Trophoblast cell (in vitro differentiated cells and primary cell): ENCODE results near the gene HPGDS.

ENCODE experiments used
- DNase-seq, 2 donors: peaks; one replicate each; pipeline ENCODE4 v3.0.0-alpha.2; 2016
- H2AFZ ChIP-seq: 2 replicates; pipeline ENCODE4 v1.6.1; 2013; ENCODE audit warnings: low read length, moderate library complexity, mild to moderate bottlenecking; ENCODE audit not compliant: insufficient read depth, poor library complexity
- H2AK5ac ChIP-seq: 2 replicates; pipeline ENCODE4 v1.6.1; 2013; ENCODE audit warnings: mild to moderate bottlenecking, low read length
- H2BK120ac ChIP-seq: 2 replicates; pipeline ENCODE4 v1.6.1; 2013; ENCODE audit warnings: low read length, mild to moderate bottlenecking, moderate library complexity; ENCODE audit not compliant: insufficient read depth, poor library complexity
- H2BK12ac ChIP-seq: 2 replicates; pipeline ENCODE4 v1.6.1; 2013; ENCODE audit warnings: mild to moderate bottlenecking, low read length, moderate library complexity
- H2BK5ac ChIP-seq: 2 replicates; pipeline ENCODE4 v1.6.1; 2013; ENCODE audit warnings: low read length, low read depth, moderate library complexity, mild to moderate bottlenecking; ENCODE audit not compliant: poor library complexity
- H3K14ac ChIP-seq: 2 replicates; pipeline ENCODE4 v1.6.1; 2013; ENCODE audit warnings: mild to moderate bottlenecking, low read length
- H3K18ac ChIP-seq: 2 replicates; pipeline ENCODE4 v1.6.1; 2013; ENCODE audit warnings: mild to moderate bottlenecking, low read length
- H3K23ac ChIP-seq: 2 replicates; pipeline ENCODE4 v1.6.1; 2013; ENCODE audit warnings: low read length
- H3K27ac ChIP-seq: 2 replicates; pipeline ENCODE4 v1.5.1; 2013; ENCODE audit warnings: low read depth, mild to moderate bottlenecking, inconsistent platforms, low read length, moderate library complexity
- H3K27me3 ChIP-seq: 2 replicates; pipeline ENCODE4 v1.6.1; 2013; ENCODE audit warnings: inconsistent platforms, mild to moderate bottlenecking, low read length, moderate library complexity; ENCODE audit not compliant: insufficient read depth
- H3K36me3 ChIP-seq, 2 experiments: 1 replicate in 1 of 2; 2 replicates in 1 of 2; pipeline ENCODE4 v1.6.1; 2013; ENCODE audit warnings: low read length in 2 of 2, mild to moderate bottlenecking in 2 of 2, moderate library complexity in 1 of 2; ENCODE audit not compliant: insufficient read depth in 2 of 2, control insufficient read depth in 1 of 2
- H3K4ac ChIP-seq: 2 replicates; pipeline ENCODE4 v1.6.1; 2013; ENCODE audit warnings: low read depth, mild to moderate bottlenecking, low read length, moderate library complexity
- H3K4me1 ChIP-seq, 2 experiments: 1 replicate in 1 of 2; 2 replicates in 1 of 2; pipeline ENCODE4 v1.6.1; 2013; ENCODE audit warnings: low read length in 2 of 2, mild to moderate bottlenecking in 2 of 2, moderate library complexity in 1 of 2; ENCODE audit not compliant: insufficient read depth in 2 of 2, control insufficient read depth in 1 of 2
- H3K4me2 ChIP-seq: 2 replicates; pipeline ENCODE4 v1.6.1; 2013; ENCODE audit warnings: inconsistent platforms, mild to moderate bottlenecking, low read length, moderate library complexity
- H3K4me3 ChIP-seq: 2 replicates; pipeline ENCODE4 v1.5.1; 2013; ENCODE audit warnings: mild to moderate bottlenecking, low read depth, low read length, inconsistent platforms
- H3K79me1 ChIP-seq: one replicate; pipeline ENCODE4 v1.6.1; 2013; ENCODE audit warnings: low read length
- H3K79me2 ChIP-seq: 2 replicates; pipeline ENCODE4 v1.6.1; 2013; ENCODE audit warnings: low read length, mild to moderate bottlenecking; ENCODE audit not compliant: control insufficient read depth, insufficient read depth, poor library complexity
- H3K9ac ChIP-seq: 2 replicates; pipeline ENCODE4 v1.6.1; 2013; ENCODE audit warnings: mild to moderate bottlenecking, low read length
- H3K9me3 ChIP-seq: 2 replicates; pipeline ENCODE4 v1.6.1; 2013; ENCODE audit warnings: low read depth, mild to moderate bottlenecking, control low read depth, inconsistent platforms, low read length; ENCODE audit not compliant: insufficient read depth
- H4K12ac ChIP-seq: 2 replicates; pipeline ENCODE4 v1.6.1; 2013; ENCODE audit warnings: low read depth, mild to moderate bottlenecking, low read length, moderate library complexity
- H4K8ac ChIP-seq: 2 replicates; pipeline ENCODE4 v1.6.1; 2013; ENCODE audit warnings: low read depth, mild to moderate bottlenecking, low read length, moderate library complexity
- H4K91ac ChIP-seq: one replicate; pipeline ENCODE4 v1.6.1; 2013; ENCODE audit warnings: low read depth, mild to moderate bottlenecking, low read length, moderate library complexity
- WGBS: extraction: QIAGEN DNeasy Blood & Tissue Kit; methylation state at CpG from one replicate; pipeline ENCODE4 v1.1.7; 2013; ENCODE audit warnings: missing lambda C conversion rate; ENCODE audit not compliant: insufficient read length, insufficient coverage; ENCODE audit errors: extremely low coverage; 5-methylcytosine and 5-hydroxymethylcytosine counted together

HPGDS gene

DNA sequence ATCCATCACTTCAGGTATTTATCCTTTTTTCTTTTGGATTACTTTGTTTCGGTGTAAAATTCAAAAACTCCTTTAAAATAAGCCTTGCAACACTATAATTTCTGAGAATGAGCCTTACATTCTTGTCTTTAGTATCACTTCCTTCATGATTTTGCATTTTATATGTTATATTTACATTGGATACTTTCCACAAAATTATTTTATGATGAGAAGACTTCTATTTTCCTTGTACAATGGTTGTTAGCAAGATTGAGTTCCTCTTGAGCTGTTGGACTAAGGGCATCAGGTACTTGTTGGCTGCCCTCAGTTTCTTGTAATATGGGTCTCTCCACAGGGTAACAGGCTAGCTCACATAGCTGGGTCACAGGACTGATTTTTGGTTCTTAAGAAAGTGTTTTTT lies 22.7 kb upstream of the HPGDS start:
- no peak overlapping the region for H2BK5ac ChIP-seq
- H4K8ac ChIP-seq, result no peak overlapping the region
- no peak overlapping the region for H4K12ac ChIP-seq
- no peak overlapping the region for H2BK12ac ChIP-seq
- H2AFZ ChIP-seq, result no peak overlapping the region
- no peak overlapping the region for H2AK5ac ChIP-seq
- no peak overlapping the region for H2BK120ac ChIP-seq
- H3K9me3 ChIP-seq, result no peaks in the 10 kb centered on the region
- H3K9ac ChIP-seq, result no peak overlapping the region
- no peak overlapping the region for H3K4me2 ChIP-seq
- H3K14ac ChIP-seq, result no peak overlapping the region
- no peaks in the 10 kb centered on the region for H3K79me1 ChIP-seq
- no peak overlapping the region for H3K4ac ChIP-seq
- no peaks in the 10 kb centered on the region for H3K79me2 ChIP-seq
- no peaks in the 10 kb centered on the region for H3K4me1 ChIP-seq
- no CpG with 5 or more reads among the region's 1 CpG for WGBS
- no peak overlapping the region for H3K4me3 ChIP-seq
- no peak for DNase-seq
- no peak overlapping the region for H3K23ac ChIP-seq
- no peak overlapping the region for H3K27ac ChIP-seq
- H4K91ac ChIP-seq, result no peak overlapping the region
- no peaks in the 10 kb centered on the region for H3K27me3 ChIP-seq
- H3K18ac ChIP-seq, result no peak overlapping the region
- no peaks in the 10 kb centered on the region for H3K36me3 ChIP-seq

GRCh38 chr4:94364527-94364926 lies 21.9 kb upstream of the HPGDS start:
- no peaks in the 10 kb centered on the region for H3K79me1 ChIP-seq
- no peak overlapping the region for H2BK5ac ChIP-seq
- H2AFZ ChIP-seq, result no peak overlapping the region
- H4K12ac ChIP-seq, result no peak overlapping the region
- no peak overlapping the region for H3K27ac ChIP-seq
- no peak overlapping the region for H3K4ac ChIP-seq
- H3K9ac ChIP-seq, result no peak overlapping the region
- no peaks in the 10 kb centered on the region for H3K36me3 ChIP-seq
- H3K23ac ChIP-seq, result no peak overlapping the region
- no peak overlapping the region for H3K18ac ChIP-seq
- H3K4me1 ChIP-seq, result no peaks in the 10 kb centered on the region
- no peak overlapping the region for H4K8ac ChIP-seq
- H3K14ac ChIP-seq, result no peak overlapping the region
- H3K27me3 ChIP-seq, result no peaks in the 10 kb centered on the region
- no peak overlapping the region for H4K91ac ChIP-seq
- H2BK120ac ChIP-seq, result no peak overlapping the region
- whole genome bisulfite sequencing, result no CpG with 5 or more reads among the region's 4 CpGs
- H3K4me2 ChIP-seq, result no peak overlapping the region
- H3K4me3 ChIP-seq, result no peak overlapping the region
- DNase-seq, result no peak
- H2AK5ac ChIP-seq, result no peak overlapping the region
- no peaks in the 10 kb centered on the region for H3K79me2 ChIP-seq
- H2BK12ac ChIP-seq, result no peak overlapping the region
- H3K9me3 ChIP-seq, result no peaks in the 10 kb centered on the region

GRCh38 chr4:94363136-94363655 lies 20.6 kb upstream of the HPGDS start:
- no peaks in the 10 kb centered on the region for H3K4me1 ChIP-seq
- H3K9me3 ChIP-seq, result no peaks in the 10 kb centered on the region
- no peak overlapping the region for H2BK120ac ChIP-seq
- H3K27me3 ChIP-seq, result no peaks in the 10 kb centered on the region
- H3K9ac ChIP-seq, result no peak overlapping the region
- no peak overlapping the region for H2AFZ ChIP-seq
- H3K79me1 ChIP-seq, result no peaks in the 10 kb centered on the region
- no peak overlapping the region for H3K4me2 ChIP-seq
- H3K4me3 ChIP-seq, result no peak overlapping the region
- DNase-seq, result no peak
- H3K23ac ChIP-seq, result no peak overlapping the region
- H2BK12ac ChIP-seq, result no peak overlapping the region
- no peaks in the 10 kb centered on the region for H3K36me3 ChIP-seq
- no peak overlapping the region for H3K27ac ChIP-seq
- no peak overlapping the region for H3K14ac ChIP-seq
- no peak overlapping the region for H2BK5ac ChIP-seq
- H4K12ac ChIP-seq, result no peak overlapping the region
- no peaks in the 10 kb centered on the region for H3K79me2 ChIP-seq
- H4K8ac ChIP-seq, result no peak overlapping the region
- no peak overlapping the region for H4K91ac ChIP-seq
- no peak overlapping the region for H2AK5ac ChIP-seq
- no peak overlapping the region for H3K18ac ChIP-seq
- no peak overlapping the region for H3K4ac ChIP-seq
- no CpG with 5 or more reads among the region's 4 CpGs for WGBS

- Histone ChIP-seq H3K4me3 (no peak overlapping the region), H2BK120ac (no peak overlapping the region), H2AK5ac (no peak overlapping the region), H3K18ac (no peak overlapping the region), H3K27me3 (no peaks in the 10 kb centered on the region), H3K79me1 (no peaks in the 10 kb centered on the region), H3K14ac (no peak overlapping the region), H2AFZ (no peak overlapping the region), H3K79me2 (no peaks in the 10 kb centered on the region), H2BK12ac (no peak overlapping the region), H3K9ac (no peak overlapping the region), H3K4me1 (no peaks in the 10 kb centered on the region), H3K4ac (no peak overlapping the region), H4K91ac (no peak overlapping the region), H3K4me2 (no peak overlapping the region), H4K12ac (no peak overlapping the region), H3K36me3 (no peaks in the 10 kb centered on the region), H2BK5ac (no peak overlapping the region), H3K27ac (no peak overlapping the region), H3K23ac (no peak overlapping the region), H3K9me3 (no peaks in the 10 kb centered on the region), H4K8ac (no peak overlapping the region)
- WGBS, result no CpG with 5 or more reads among the region's 4 CpGs
- DNase-seq, result no peak
Measured at GRCh38 chr4:94359838-94360237, 17.2 kb upstream of the HPGDS start.
